ENCODE measurements around the gene RUSC2.

DNA sequence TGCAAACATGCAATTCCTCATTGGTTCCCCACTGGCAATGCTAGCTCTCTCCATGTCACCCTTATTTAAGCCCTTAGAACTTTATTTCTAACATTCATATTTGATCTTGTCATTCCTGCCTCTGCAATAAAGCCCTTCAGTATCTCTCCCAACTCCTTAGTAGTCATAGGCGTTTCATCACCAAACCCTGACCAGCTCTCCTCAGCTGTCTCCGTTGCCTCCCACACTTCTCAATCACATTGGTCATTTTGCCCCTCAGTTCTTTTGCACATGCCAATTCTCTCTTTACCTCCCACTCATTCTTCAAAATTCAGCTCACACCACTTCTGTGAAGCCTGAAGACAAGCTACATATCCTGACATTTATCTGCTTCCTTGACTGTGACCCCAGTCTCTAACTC, 2.8 kb upstream of the RUSC2 start:
- TF ChIP-seq EP300 (IDR thresholded peaks at IDR 0.05) (no peak), JUNB (IDR thresholded peaks at IDR 0.05) (no peak), CBX2 (IDR thresholded peaks at IDR 0.05; ENCODE audit: borderline replicate concordance, low read depth) (no peak), RNF2 (IDR thresholded peaks at IDR 0.05; ENCODE audit: borderline replicate concordance, low read depth) (no peak)
- TF ChIP-seq, protein P1, sequence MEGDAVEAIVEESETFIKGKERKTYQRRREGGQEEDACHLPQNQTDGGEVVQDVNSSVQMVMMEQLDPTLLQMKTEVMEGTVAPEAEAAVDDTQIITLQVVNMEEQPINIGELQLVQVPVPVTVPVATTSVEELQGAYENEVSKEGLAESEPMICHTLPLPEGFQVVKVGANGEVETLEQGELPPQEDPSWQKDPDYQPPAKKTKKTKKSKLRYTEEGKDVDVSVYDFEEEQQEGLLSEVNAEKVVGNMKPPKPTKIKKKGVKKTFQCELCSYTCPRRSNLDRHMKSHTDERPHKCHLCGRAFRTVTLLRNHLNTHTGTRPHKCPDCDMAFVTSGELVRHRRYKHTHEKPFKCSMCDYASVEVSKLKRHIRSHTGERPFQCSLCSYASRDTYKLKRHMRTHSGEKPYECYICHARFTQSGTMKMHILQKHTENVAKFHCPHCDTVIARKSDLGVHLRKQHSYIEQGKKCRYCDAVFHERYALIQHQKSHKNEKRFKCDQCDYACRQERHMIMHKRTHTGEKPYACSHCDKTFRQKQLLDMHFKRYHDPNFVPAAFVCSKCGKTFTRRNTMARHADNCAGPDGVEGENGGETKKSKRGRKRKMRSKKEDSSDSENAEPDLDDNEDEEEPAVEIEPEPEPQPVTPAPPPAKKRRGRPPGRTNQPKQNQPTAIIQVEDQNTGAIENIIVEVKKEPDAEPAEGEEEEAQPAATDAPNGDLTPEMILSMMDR (IDR thresholded peaks at IDR 0.05): no peak
- TF ChIP-seq, protein P2, sequence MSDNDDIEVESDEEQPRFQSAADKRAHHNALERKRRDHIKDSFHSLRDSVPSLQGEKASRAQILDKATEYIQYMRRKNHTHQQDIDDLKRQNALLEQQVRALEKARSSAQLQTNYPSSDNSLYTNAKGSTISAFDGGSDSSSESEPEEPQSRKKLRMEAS (IDR thresholded peaks at IDR 0.05): no peak
